HG03066 (cell line): Measurements from ENCODE around the gene EHD3.
A peak's percentile ranks its signal among the peaks of the same experiment; 100 is the strongest.
"Not testable (repeated sequence)": the region's sequence is repeated elsewhere in the genome, so short reads cannot be mapped to it uniquely, and the experiment has no call there.

ENCODE experiments used
- ATAC-seq: cut with Tn5 transposase; IDR thresholded peaks from one replicate; pipeline ENCODE4 v1.9.1; 2021; ENCODE audit warnings: low read depth; ENCODE audit not compliant: unreplicated experiment

The EHD3 gene

GRCh38 chr2:31282634-31283033 lies 48.7 kb downstream of the EHD3 start:
- ATAC-seq: no peak

DNA sequence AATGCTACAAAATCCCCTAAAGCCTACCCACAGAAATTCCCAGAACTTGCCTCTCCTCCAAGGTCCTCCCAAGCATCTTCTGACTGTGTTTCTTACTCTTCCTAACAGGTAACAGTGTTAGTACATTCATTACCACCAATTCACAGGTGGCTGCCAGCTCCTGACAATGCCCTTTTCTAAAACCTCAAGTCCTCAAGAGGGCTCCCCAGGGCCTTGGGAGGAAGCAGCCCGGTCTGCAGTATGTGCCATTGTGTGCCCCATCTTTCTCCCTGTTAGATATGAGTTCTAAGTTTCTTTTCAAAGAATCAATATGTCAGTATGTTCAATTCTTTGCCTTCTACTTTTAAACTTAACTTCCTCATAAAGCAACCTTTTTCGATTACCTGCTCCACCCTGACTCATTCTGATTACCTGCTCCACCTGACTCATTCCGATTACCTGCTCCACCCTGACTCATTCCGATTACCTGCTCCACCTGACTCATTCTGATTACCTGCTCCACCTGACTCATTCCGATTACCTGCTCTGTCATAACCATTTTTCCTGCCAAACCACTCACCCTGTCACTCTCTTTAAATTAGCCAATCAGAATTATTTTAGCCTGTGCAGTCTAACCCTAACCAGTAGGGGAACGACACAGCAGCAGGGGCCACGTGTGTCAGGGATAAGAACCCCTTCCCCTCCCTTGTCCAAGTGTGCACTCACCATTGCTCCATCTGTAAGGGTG lies 49.4 kb downstream of the EHD3 start:
- ATAC-seq: not testable (repeated sequence)

- no peak for ATAC-seq
These were observed 50.2 kb downstream of the EHD3 start for GRCh38 chr2:31284107-31284506.

DNA sequence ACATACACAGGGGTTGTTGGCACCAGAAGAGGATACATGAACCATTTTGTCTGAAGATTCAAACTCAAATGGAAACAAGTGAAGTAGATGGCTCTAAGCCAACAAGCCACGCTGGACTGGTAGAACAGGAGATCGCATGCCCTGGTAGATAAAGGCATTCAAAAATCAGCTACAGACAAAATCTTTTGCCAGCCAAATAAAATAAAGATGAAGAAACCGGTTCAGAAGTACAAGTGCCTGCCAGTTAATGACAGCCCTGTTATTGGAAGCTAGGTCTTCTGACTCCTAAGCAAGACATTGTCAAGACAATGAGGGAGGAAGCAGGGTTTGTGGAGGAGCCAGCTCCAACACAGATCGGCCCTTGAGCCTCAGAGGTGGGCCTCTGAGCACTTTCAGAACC lies 52.3 kb downstream of the EHD3 start:
- ATAC-seq: no peak

GRCh38 chr2:31286961-31287550 lies 53.1 kb downstream of the EHD3 start:
- no peak for ATAC-seq

GRCh38 chr2:31287654-31288053 lies 53.7 kb downstream of the EHD3 start:
- ATAC-seq: no peak

GRCh38 chr2:31294196-31294595 lies 60.2 kb downstream of the EHD3 start:
- no peak for ATAC-seq

DNA sequence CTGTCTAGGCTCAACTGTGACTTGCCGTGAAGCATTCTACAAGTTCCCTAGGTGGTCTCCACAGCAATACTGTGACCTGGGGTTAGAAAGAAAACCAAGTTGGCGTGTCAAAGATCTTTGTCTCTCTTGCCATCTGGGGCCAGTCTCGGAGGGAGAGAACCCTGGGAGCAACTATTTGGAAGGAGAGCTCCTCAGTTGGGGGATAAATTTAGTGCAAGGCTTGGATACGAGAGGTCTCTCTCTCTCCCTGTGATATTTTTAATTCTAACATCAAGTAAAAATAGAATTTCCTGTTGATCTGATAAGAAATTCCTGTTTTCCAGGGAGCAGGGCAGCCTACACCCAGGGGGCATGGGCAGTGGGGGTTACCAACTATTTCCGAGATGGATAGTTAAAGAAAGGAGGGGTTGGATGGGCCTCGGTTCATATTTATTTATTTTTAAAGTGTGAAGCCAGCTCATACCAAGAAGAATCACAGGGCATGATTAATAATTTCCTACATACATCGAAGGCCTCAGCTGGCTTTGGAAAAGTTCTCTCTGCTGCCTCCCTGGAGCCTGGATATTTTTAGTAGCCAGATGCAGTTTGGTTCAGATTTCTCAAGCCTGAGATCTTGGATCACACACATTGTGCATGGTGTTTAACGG lies 62.8 kb downstream of the EHD3 start:
- ATAC-seq: no peak

- no peak for ATAC-seq
These were observed 63.8 kb downstream of the EHD3 start for GRCh38 chr2:31297751-31298150.

GRCh38 chr2:31299547-31299946 lies 65.6 kb downstream of the EHD3 start:
- ATAC-seq: no peak

DNA sequence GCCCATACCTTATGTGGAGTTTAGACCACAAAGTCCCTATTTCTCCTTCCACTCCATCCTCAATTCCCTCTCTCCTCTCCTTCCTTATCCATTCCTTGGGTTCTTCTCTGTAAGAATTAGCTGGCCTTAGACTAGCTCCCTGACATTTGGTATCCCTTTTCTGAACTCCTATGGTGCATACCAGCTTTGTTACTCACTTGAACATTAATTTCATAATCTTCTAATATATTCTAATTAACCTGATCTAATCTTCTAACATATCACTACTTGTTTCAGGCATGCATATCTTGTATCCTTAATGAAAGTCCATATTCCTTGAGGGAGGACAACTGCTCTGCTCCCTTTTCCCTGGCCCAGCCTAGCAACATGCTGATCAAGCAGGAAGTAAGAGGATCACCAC lies 66.4 kb downstream of the EHD3 start:
- no peak for ATAC-seq

DNA sequence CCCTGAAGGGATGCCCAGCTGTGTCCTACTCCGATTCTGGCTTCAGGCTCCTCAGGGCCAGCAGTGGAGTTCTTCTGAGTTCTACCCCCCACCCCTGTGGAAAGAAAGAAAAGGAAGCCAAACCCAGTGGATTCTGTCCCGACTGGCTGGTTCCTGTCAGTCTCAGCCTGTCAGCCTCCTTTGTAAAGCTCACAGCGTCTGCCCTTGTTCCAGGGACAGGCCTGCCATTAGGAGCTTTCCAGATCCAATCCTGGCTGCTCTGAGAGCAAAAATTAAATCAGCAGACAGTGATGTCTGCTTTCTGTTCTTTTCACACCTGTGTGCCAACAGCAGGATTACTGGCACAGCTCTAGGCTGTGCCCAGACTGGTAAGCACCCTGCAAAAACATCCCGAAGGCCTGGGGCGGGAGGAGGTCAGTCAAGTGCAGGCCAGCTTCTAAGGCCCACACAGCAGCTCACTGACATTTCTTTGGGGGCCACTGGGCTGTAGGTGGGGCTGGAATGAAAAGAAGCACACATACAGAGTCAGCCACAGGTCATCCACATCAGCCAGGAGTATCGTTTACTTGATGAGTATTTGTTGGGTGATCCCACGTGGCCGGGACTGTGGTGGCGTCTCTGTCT lies 69.1 kb downstream of the EHD3 start:
- no peak for ATAC-seq

DNA sequence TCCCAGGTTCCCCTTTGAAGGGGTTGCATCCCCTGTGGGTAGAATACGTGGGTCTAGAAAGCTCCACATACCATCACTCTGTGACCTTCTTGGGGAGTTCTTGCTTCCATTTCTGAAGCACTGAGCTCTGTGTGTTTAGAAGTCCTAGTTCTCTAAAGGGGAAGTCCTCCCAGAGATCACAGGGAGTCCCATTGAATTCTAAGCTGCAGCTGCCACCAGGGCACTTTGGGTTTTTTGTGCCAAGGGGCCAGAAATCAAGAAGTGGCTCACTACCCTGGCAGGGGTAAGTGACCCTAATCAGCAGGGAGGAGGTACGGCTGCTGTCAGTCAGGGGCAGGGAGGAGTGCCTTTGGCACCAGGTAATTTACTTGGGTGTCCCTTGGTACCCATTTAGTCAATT lies 70.9 kb downstream of the EHD3 start:
- no peak for ATAC-seq

- no peak for ATAC-seq
These were observed 78.9 kb downstream of the EHD3 start for GRCh38 chr2:31312898-31313297.

- no peak for ATAC-seq
These were observed 80.8 kb downstream of the EHD3 start for GRCh38 chr2:31314761-31315160.

DNA sequence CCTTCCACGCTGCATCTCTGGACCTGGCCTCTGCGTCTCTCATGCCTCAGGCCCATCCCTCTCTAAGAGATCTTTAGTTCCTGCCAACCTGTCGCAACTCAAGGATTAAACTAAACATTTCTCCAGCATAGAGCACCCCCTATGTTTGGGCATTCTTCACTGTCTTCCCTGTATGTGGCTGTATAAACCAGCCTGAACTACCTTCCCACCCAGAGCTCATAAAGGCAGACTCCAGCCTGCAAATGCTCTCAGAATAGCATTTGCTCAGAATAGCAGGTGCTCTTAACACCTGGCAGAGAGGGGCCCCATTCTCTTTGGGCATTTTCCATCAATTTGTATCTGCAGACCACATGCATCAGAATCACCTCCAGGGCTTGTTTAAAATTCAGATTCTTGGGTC lies 83.4 kb downstream of the EHD3 start:
- ATAC-seq: no peak

DNA sequence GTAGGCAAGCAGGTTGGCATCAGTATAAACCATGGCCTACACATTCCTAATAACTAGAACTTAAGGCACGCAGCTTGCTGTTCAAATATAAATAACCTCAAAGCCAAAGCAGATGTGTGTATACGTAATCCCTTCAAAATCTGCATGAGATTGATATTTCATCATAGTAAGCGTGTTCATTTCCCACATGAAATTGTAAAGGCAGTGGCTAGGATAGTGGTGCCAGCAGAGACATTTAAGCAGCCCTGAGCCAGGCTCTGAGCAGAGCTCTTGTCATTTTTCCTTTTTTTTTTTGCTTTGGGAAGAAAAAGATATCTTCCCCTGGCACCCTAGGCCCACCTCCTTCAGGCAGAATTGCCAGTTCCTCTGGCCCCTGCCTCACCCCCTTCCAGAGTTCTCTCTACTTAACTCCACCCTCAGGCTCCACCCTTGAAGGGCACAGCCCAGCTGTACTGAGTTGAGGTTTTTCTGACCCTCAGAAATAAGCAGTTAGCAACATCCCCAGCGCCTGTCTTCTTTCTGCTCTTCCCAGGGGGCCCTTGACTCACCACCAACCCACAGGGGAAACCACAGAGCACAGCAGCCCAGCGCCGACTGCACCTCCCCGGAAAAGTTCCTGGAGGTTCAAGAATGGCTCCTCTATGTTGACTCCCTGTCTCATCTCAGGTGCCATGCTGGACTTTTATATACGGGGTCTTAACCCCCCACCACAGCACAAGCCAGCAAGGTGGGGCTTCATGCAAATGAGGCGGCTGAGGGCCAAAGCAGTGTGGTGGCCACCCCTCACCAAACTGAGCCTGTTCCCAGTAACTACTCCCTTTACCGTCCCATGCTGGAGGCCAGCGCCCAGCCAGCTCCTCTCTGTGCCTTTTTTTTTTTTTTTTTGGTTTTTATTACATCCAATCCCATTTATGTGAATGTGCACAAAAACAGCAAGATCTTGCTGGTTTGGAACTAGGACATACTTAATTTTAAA lies 84.7 kb downstream of the EHD3 start:
- ATAC-seq: peak; percentile 50
